ENCODE results near the gene KIF1A.

- TF ChIP-seq POLR2A (IDR thresholded peaks at IDR 0.05; ENCODE audit: low read depth, low read length) (no peak), CTCF (IDR thresholded peaks at IDR 0.05; ENCODE audit: extremely low read depth in 1 of 2, insufficient read depth in 1 of 2, low read depth in 1 of 2, low read length in 2 of 2) (no peak), POLR2AphosphoS5 (IDR thresholded peaks at IDR 0.05; ENCODE audit: insufficient read depth, low read depth, low read length) (no peak), EZH2 (IDR thresholded peaks at IDR 0.05; ENCODE audit: borderline replicate concordance, low read depth, low read length, severe bottlenecking) (no peak)
Measured at GRCh38 chr2:240713071-240713927, 106.7 kb downstream of the KIF1A start.

All from endothelial cell of umbilical vein (primary cell).